ENCODE results near the gene S100A12. TPM values are rescaled to one million over a fixed set of nuclear protein-coding genes. Genes with fewer than 3 reads are reported as not detected.
"Not testable (repeated sequence)": the region's sequence is repeated elsewhere in the genome, so short reads cannot be mapped to it uniquely, and the experiment has no call there.

The S100A12 gene
- total RNA-seq (not detected in 2 replicates), polyA plus RNA-seq (not detected in 2 replicates)

- DNase-seq (ENCODE audit: low read depth in 1 of 2, low spot score in 1 of 2): peak in 1 of 2 donors; percentile 95
- Histone ChIP-seq H3K9me3 (ENCODE audit: low read depth) (no peaks in the 10 kb centered on the region), H3K27ac (no peak within 1 kb of the TSS), H3K27me3 (peaks cover 2% of the 10 kb centered on the region), H3K4me1 (ENCODE audit: low read depth) (no peaks in the 10 kb centered on the region), H3K36me3 (no peaks in the 10 kb centered on the region), H3K4me3 (no peak within 1 kb of the TSS)
- TF ChIP-seq, protein P1, sequence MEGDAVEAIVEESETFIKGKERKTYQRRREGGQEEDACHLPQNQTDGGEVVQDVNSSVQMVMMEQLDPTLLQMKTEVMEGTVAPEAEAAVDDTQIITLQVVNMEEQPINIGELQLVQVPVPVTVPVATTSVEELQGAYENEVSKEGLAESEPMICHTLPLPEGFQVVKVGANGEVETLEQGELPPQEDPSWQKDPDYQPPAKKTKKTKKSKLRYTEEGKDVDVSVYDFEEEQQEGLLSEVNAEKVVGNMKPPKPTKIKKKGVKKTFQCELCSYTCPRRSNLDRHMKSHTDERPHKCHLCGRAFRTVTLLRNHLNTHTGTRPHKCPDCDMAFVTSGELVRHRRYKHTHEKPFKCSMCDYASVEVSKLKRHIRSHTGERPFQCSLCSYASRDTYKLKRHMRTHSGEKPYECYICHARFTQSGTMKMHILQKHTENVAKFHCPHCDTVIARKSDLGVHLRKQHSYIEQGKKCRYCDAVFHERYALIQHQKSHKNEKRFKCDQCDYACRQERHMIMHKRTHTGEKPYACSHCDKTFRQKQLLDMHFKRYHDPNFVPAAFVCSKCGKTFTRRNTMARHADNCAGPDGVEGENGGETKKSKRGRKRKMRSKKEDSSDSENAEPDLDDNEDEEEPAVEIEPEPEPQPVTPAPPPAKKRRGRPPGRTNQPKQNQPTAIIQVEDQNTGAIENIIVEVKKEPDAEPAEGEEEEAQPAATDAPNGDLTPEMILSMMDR (IDR thresholded peaks at IDR 0.05; ENCODE audit: low read depth, low read length): no peak
Measured at GRCh38 chr1:153375511-153375910, at the start of gene S100A12. Gene S100A12, minus strand, starts transcription at chr1:153375621. Its CDS starts 1,029 bp downstream, at chr1:153374592.

DNA sequence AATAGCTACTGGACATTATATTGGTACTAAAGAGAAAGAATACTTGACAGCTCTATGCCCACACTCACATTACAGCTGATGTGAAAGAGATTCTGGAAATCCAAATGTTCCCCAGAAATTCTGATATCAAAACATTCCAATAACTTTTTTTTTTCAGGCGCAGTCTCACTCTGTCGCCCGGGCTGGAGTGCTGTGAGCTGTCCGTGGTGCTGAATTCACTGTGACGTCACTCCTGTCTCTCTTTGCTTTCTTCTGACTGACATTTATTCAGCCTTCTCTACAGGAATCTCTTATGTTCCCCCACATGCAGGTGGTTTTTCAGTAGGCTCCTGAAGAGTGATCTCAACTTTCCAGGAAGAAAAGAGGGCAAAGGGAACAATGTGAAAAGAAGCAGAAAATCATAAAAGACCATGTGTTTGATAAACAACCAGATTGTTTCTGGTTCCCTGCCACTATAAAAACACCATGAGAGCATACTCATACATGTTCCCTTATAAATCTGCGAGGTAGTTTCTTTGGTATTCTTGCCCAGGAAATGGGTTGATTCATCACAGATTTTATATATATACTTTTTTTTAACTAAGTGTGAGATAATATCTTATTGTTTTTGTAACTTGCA, 47.1 kb upstream of the S100A12 start:
- Histone ChIP-seq H3K4me3 (no peak overlapping the region), H3K4me1 (ENCODE audit: low read depth) (no peaks in the 10 kb centered on the region), H3K36me3 (no peaks in the 10 kb centered on the region), H3K27me3 (no peaks in the 10 kb centered on the region), H3K27ac (no peak overlapping the region), H3K9me3 (ENCODE audit: low read depth) (no peaks in the 10 kb centered on the region)
- DNase-seq (ENCODE audit: low read depth in 1 of 2, low spot score in 1 of 2): peak; percentile 75 to 86
- TF ChIP-seq, protein P1 (IDR thresholded peaks at IDR 0.05; ENCODE audit: low read depth, low read length): no peak

DNA sequence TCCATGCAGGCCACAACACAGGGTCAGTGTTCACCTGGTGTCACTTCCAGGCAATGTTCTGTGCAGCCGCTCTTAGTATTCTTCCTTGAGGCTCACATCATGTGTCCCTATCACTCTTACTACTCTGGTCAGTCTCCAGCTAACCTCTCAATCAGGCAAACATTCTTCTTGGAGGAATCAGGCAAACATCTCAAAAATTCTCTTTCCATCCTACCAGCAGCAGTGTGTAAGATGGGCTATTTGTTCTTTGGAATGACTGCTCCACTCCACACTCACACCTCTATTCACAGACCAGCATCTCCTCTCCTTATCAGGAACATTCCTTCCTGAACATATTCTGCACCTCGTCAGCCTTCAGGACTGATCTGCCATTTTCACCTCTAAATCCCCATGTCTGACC, 44.9 kb upstream of the S100A12 start:
- DNase-seq (ENCODE audit: low read depth in 1 of 2, low spot score in 1 of 2): no peak
- H3K36me3 ChIP-seq: no peaks in the 10 kb centered on the region
- TF ChIP-seq, protein P1 (IDR thresholded peaks at IDR 0.05; ENCODE audit: low read depth, low read length): no peak
- H3K9me3 ChIP-seq (ENCODE audit: low read depth): no peaks in the 10 kb centered on the region
- no peak overlapping the region for H3K4me3 ChIP-seq
- no peaks in the 10 kb centered on the region for H3K4me1 ChIP-seq (ENCODE audit: low read depth)
- H3K27ac ChIP-seq: no peak overlapping the region
- no peaks in the 10 kb centered on the region for H3K27me3 ChIP-seq

- not testable (repeated sequence) for H3K4me3 ChIP-seq; H3K27ac ChIP-seq; H3K27me3 ChIP-seq; DNase-seq (ENCODE audit: low read depth in 1 of 2, low spot score in 1 of 2); H3K4me1 ChIP-seq (ENCODE audit: low read depth); H3K36me3 ChIP-seq; H3K9me3 ChIP-seq (ENCODE audit: low read depth)
Measured at GRCh38 chr1:153419436-153419793, 44.0 kb upstream of the S100A12 start.

GRCh38 chr1:153418758-153419435, 43.5 kb upstream of the S100A12 start:
- not testable (repeated sequence) for H3K4me3 ChIP-seq; DNase-seq (ENCODE audit: low read depth in 1 of 2, low spot score in 1 of 2); H3K4me1 ChIP-seq (ENCODE audit: low read depth); H3K27me3 ChIP-seq; H3K36me3 ChIP-seq; H3K27ac ChIP-seq; H3K9me3 ChIP-seq (ENCODE audit: low read depth)

GRCh38 chr1:153417136-153417888, 41.9 kb upstream of the S100A12 start:
- DNase-seq (ENCODE audit: low read depth in 1 of 2, low spot score in 1 of 2): no peak
- TF ChIP-seq, protein P1 (IDR thresholded peaks at IDR 0.05; ENCODE audit: low read depth, low read length): no peak
- no peak overlapping the region for H3K27ac ChIP-seq
- no peaks in the 10 kb centered on the region for H3K27me3 ChIP-seq
- H3K4me1 ChIP-seq (ENCODE audit: low read depth): no peaks in the 10 kb centered on the region
- H3K9me3 ChIP-seq (ENCODE audit: low read depth): no peaks in the 10 kb centered on the region
- no peak overlapping the region for H3K4me3 ChIP-seq
- no peaks in the 10 kb centered on the region for H3K36me3 ChIP-seq

All from cardiac muscle cell (in vitro differentiated cells and primary cell).